Hypothalamus (tissue), 51 donors: Measurements from ENCODE around the gene NFATC3.

ENCODE experiments used
- DNase-seq, 51 donors: peaks; one replicate each; lab custom pipeline; 2025; lab: John Stamatoyannopoulos, UW

NFATC3 gene

DNA sequence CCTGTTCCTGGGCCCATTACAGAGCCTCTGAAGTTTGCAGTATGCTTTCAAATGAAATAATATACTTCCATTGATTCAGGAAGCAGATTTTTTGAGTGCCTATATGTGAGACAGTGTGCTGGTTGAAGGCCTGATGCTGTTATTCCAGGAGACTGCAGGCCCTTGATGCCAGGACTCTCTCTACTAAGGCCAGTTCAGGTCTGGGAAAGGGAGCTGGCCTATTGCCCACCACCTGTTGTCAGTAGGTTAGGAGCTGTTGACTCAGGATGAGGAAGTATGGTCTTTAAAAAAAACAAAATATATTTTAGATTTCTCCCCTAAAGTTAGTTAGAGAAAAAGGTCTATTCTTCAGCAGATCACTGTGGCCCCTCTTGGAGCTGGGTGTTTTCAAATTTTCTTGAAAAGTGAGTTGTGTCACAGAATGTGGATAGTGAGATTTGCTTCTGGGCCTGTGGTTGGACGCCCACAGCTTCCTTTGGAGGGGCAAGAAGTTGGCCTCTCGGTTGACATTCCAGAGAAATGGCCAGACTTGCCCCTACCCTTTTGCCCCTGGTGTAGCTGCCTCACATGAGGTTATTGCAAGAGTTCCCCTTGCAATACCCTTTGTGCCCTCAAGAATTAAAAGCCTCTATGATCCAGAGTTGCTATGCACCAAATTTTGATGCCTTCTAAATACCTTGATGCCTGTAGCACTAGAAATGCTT is 142.8 kb downstream of the NFATC3 start:
- DNase-seq, result no peak

DNA sequence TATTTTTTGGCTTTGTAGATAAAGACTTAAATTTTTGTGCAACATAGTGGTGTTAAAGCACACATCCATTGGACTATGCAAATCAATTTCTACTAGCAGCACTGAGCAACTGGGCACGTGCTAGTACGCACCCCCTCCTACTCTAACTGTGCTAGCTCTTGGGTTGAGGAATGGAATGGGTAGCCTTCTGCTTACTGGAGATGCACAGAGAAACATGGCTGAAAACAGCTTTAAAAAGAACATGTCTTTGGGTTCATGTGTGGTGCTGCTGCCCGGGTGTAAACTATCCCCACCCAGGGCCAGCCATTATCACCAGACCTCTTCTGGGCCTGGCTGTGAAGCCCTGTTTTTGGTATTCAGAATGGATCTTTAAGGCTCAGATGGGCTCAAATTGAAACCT is 143.5 kb downstream of the NFATC3 start:
- no peak for DNase-seq

DNA sequence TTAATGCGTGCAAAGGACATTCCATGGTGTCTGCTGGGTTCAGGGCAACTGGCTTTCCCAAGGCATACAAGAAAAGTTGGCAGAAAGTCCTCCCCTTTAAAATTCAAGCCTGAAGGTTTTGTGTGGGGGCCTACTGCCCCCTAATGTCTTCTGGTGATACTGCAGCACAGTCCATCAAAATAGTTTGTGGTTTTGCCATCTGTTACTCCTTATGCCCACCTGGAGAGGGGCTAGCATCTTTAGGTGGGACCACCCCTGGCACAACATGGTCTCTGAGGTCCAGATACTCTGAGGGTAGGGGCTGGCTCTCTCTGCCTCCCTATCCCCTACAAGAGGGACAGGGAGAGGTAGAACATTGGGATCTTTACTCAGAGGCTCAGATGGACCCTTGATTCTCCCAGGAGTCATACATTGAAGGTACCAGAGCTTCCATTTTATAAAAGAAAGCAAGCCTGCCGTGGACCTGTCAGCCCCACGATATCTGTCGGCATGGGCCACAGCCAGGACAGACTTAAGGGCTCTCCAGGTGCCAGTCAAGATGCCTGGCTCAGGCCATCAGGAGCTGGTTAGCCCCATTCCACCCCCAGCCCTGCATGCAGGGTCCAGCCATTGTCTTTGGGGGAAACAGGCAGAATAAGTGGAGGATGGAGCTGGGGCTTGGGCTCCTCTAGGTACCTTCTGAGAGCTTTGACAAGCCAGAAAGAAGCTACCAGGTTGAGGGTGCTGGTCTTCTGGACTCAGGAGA is 144.4 kb downstream of the NFATC3 start:
- DNase-seq, result peak in 21 of 51 donors; percentile 6 to 68 (median 25)

GRCh38 chr16:68230176-68230571 is 145.0 kb downstream of the NFATC3 start:
- no peak for DNase-seq

DNA sequence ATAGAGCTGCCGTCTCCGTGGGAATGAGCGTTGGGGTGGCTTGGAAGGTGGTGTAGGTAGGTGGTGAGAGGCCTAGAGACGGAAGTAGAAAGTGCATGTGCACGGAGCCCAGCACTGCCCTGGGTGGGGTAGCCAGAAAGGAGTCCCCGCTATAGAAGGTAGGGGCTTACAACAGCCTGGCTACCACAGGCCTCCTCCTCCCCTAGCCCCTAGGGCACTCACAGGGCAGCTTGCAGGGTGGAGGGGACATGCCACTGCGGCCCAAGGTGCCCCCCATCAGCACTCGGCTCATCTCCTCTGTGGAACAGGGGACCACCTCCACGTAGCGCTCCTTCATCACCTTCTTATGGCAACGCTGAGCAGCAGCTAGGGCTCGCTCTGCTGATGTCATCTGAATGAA is 145.8 kb downstream of the NFATC3 start:
- DNase-seq, result no peak

- no peak for DNase-seq
Observed at GRCh38 chr16:68231384-68232136, 146.4 kb downstream of the NFATC3 start.

- DNase-seq, result no peak
Observed at GRCh38 chr16:68232335-68232734, 147.2 kb downstream of the NFATC3 start.

GRCh38 chr16:68233085-68233834 is 148.1 kb downstream of the NFATC3 start:
- DNase-seq, result no peak

GRCh38 chr16:68233835-68234187 is 148.6 kb downstream of the NFATC3 start:
- DNase-seq, result no peak

DNA sequence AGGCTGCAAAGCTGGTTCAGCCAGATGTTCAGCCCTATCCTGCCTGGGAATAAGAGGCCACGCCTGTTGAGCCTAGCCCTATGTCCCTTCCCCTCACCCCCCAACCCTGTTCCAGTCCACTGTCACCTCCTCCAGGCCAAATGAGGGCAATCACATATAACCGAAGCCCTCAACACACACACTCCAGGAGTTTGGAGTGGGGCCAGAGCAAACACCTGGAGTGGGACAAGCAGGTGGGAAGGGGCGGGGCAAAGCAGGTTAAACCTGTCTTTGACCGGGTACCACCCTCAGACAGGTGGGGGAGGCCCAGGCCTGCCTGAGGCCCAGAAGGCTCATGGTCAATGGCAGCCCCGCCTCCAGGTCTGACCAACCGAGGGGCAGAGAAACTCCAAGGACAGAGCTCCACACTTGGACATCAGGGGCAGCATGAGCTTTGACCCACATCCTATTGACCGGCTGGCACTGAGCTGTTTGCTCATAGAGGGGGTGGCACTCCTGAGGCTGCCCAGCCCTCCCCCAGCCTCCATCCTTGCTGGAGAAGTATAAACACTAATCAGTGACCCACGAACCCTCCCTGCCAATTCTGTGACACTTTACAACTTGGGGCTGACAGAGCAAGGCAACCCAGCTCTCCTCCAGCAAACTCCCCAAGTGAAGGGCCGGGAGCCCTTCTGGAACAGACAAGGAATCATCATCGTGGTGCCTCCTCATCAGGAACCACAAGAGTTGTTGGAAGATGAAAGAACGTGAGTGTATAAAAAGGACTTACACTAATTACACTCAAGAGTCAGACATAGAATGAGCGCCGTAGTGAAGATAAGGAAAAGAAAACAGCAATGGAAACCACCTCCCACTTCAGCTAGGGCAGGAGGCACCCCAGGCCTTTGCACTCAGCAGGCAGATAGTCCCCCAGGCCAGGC is 149.3 kb downstream of the NFATC3 start:
- DNase-seq, result no peak

- DNase-seq, result no peak
Observed at GRCh38 chr16:68235108-68235886, 150.1 kb downstream of the NFATC3 start.

DNA sequence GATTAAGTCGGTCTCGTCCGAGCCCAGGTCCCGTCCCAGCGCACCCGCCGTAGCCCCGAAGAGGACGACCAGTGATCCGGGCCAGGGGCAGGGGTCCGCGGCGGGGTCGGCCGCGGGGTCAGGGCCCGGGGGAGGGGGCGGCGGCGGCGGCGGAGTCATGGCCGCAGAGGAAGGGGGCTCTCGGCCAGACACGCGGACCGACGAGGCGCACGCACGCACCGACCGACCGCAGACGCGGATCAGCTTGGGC is 150.6 kb downstream of the NFATC3 start, which contains the start of gene ESRP2:
Gene ESRP2 (minus strand): TSS at position 241 of the 250 bp plus-strand sequence. CDS start 82 bp downstream, at position 159.
- no peak for DNase-seq

GRCh38 chr16:68236137-68236825 is 151.1 kb downstream of the NFATC3 start:
- no peak for DNase-seq

DNA sequence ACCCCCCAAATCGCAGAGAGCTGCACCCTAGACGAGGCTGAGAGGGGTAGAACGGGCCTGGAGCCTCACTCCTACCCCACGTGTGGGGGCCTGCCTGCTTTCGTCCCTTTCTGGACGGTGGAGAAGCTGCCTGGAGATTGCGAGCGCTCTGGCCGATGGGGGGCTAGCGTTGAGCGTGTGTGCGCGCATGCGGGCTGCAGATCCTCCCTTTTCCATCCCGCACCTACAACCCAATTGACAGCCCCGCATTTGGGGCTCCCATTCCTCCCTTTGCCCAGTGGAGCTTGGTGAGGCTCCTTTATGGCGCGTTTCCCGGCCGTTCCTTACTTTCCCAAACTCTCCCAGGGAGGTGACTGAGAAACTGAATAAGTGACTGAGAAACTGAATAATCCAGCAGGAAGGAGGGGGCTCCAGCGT is 151.7 kb downstream of the NFATC3 start:
- DNase-seq, result peak in 5 of 51 donors; percentile 7 to 79 (median 41)

GRCh38 chr16:68237243-68238028 is 152.3 kb downstream of the NFATC3 start:
- peak; percentile 37 to 96 (median 88) for DNase-seq

- no peak for DNase-seq
Observed at GRCh38 chr16:68238029-68238345, 152.8 kb downstream of the NFATC3 start.

DNA sequence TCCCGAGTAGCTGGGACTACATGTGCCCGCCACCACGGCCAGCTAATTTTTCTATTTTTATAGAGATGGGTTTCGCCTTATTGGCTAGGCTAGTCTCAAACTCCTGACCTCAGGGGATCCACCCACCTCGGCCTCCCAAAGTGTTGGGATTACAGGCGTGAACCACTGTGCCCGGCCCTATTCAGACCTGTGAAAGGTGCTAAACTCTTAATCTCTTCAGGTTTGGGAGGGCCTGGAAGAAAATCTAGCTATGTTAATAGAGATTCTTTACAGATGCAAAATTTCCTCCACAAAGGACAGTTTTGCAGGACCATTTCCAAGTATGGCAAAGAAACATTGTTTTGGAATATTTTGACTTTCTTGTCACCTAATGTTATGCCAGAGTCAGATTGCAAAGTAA is 156.9 kb downstream of the NFATC3 start:
- DNase-seq, result no peak
